Stimulated activated CD4-positive, alpha-beta T cell treated with anti-CD3 and anti-CD28 coated beads, Interleukin-15, amount 100 ng/mL, for 1 hour (primary cell): ENCODE data around the gene AOC1.

Source experiments
- DNase-seq, 2 donors: peaks; one replicate each; pipeline ENCODE4 v3.0.0-alpha.2; 2020; ENCODE audit warnings: low read depth in 1 of 2, low spot score in 1 of 2

Gene AOC1

DNA sequence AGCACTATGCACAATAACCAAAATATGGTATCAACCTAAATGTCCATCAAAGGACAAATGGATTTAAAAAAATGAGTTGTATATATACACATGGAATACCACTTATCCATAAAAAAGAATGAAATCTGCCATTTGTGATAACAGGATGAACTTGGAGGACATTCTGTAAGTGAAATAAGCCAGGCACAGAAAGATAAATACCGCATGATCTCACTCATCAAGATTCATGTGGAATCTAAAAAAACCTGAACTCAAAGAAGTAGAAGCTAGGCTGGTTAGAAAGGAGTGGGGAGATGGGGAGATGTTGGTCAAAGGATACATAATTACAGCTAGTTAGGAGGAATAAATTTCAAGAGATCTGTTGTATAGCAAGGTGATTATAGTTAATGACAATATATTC is 17.3 kb upstream of the AOC1 start:
- DNase-seq: no peak

DNA sequence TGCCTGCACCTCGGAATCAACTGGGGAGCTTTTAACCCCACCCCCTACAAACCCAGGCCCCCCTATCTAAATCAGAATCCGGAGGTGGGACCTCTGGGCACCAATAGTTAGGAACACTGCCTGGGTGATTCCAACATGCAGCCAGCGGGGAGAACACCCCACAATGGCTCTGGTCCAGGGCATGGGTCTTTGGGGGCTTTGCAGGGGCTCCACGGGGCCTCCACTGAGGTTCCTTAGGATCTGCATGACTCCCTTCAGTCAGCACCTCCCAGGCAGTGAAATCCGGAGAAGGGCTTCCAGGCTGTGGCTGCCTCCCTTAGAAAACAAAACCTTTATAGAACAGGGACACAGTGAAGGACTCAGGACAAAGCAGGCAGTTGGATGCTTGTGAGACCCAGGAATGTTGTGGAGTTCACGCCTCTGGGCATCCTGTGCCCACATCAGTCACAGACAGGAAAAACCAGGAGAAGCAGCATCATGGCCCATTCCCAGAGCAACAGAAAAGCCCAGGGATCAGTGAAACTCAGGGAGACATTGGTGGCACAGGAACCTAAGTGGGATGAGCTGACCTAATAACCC is 16.5 kb upstream of the AOC1 start:
- no peak for DNase-seq

DNA sequence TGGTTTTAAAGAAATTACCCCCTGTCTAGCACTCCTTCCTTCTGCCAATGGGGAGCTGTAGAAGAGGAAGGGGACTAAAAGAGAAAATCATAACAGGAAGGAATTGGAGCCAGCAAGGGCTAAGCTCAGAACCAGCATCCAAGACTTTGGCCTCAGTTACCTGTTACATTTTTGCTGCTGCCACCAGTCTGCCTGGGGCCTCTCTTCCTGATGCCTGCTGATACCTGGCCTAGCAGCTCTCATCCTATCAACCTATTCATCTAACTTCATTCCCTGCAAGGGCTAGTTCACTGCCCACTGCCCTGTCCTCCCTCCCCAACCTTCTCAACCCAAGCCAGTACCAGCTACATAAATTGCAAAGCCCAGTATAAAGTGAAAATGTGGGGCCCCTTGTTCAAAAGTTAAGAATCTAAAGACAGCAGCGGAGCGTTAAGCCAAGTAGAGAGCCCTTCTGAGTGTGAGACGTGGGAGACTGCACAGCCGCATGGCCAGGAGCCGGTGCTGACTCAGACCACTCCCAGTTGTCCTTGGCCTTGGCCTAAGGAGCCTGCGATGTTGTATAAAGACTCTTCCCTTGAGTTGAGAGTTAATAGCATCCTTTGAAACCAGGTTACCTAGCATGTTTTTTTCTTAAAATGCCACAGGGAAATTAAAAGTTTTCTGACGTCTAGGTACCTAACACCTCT is 13.2 kb upstream of the AOC1 start:
- no peak for DNase-seq

DNA sequence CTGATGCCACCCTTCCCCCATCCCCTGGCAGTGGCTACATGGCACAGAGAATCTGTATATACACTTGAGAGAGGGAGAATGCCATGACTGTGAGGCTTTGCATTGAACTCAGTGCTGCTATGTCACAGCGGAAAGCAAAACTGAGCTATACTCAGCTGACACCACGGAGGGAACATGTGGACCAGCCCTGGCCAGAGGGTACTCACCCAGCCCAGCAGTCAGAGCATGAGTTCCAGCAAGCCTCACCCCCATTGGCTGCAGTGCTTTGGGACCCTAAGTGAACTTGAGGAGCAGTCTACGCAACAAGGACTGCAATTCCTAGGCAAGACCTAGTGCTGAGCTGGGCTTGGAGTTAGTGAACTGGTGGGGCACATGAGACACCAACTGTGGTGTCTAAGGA is 10.3 kb upstream of the AOC1 start:
- no peak for DNase-seq

DNA sequence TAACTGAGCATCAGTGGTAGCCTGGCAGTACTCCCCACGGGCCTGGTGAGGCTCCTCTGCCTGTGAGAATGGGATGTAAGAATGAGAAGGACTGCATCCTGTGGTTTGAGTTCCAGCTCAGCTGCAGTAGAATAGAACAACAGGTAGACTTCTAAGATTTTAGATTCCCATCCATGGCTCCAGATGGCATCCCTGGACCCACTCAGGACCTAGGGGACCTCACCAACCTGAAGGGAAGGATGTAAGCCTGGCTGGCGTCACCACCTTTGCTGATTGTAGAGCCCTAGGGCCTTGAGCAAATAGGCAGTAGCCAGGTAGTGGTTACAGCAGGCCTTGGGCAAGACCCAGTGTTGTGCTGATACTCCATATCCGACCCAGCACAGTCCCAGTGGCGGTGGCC is 9.6 kb upstream of the AOC1 start:
- no peak for DNase-seq

DNA sequence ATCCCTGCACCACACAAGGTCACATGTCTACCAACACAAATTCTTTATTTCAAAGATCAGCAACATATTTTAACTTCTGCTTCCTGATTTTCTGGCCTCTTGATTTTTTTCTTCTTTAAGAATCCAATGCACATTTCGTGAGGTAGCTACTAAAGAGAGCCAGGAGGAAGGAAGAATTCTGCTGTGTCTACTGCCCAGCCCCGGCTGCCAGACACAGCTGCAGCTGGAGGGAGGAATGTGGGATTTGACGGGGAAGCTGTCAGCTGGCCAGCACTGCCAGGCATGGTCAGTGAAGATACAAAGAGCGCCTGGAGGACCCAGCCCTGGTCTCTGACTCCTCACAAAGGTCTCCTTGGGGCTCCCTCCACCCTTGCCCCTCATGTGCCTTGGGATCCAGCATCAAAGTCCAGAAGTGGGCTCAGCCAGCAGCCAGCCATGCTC is 6.9 kb upstream of the AOC1 start:
- no peak for DNase-seq

DNA sequence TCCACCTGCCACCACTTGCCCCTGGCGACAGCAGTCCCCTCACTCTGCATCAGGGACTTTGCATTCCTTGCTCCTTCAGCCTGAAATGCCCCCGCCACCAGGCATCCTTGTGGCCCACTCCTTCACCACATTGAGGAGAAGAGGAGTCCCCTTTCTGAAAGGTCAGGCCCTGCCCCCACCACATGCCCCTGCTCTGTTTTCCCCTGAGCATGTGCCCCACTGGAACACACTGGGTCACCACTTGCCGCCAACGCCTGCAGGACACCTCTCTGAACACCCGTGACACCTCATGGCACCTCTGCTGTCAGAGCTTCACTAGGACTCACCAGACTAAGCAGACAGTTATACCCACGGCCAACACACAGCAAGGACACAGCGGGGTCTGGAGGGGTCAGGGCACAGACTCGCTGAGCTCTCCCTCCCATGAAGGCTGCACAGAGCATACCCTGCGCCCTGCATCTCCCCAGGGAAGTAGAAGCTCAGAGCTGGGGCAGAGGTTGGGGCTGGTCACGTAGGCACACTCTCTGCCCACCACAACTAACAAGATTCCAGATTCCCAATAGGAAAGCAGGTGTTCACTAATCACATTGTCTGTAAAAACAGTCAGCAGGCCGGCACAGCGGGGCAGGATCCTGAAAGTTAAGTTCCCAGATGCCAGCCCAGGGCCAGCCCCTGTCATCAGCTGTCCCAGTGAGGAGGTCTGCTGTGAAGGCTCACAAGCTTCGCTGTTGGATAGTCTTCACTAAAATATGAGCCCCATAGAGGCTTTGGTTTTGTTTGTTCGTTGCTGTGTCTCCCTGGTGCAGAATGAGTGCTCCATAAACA is 5.8 kb upstream of the AOC1 start:
- DNase-seq: no peak

DNA sequence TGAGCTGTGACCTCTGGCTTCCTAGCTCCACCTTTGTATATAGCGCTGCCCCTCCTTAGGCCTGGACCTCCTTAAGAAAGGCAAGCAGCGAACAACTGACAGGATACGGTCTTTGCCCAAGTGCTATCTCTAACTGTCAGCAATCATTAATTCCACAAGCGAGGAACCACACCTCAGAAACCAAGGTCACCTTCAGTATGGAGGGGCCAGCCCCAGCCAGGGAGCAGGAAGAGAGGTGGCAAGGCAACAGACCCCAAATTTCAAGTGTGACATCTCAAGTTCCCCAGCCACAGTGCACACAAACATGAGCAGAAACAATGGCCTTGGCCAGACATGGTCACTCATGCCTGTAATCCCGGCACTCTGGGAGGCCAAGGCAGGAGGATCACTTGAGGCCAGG is 4.8 kb upstream of the AOC1 start:
- no peak for DNase-seq

DNA sequence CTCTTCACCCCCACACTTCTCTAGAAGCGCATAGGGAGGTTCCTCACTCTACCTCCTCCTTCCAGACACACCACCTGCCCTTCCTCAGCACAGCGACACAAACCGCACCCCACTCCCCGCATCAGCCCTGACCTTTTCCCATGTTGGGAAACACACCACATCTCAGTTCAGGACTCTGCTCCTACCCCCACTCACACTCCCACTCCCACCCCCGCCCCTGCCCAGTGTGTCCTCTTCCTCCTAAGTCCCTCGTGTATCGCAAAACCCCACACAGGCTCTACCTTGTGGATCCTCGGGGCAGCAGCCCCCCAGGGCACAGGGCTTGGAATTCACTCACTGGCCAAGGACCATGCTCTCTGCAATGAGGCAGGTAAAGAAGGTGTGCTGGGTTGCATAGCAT is 4.2 kb upstream of the AOC1 start:
- no peak for DNase-seq

DNA sequence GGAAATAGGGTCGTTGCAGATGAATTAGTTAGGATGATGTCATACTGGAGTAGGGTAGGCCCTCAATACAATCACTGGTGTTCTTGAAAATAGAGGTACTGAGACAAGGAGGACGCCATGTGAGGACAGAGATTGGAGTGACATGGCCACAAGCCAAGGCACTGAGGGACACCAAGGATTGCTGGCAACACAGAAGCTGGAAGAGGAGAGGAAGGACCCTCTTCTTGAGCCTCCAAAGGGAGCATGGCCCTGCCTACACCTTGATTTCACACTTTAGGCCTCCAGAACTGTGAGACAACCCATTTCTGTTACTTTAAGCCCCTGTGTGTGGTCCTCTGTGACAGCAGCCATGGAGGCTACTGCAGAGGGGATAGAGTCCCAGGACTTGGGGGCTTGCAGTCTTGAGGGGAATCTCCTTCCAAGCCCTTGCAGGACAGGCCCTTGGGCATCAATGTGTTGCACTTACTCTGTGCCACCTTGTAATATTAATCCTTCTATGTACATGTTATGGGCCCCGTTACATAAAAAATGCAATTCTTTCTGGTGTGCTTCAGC is 3.7 kb upstream of the AOC1 start:
- DNase-seq: no peak

DNA sequence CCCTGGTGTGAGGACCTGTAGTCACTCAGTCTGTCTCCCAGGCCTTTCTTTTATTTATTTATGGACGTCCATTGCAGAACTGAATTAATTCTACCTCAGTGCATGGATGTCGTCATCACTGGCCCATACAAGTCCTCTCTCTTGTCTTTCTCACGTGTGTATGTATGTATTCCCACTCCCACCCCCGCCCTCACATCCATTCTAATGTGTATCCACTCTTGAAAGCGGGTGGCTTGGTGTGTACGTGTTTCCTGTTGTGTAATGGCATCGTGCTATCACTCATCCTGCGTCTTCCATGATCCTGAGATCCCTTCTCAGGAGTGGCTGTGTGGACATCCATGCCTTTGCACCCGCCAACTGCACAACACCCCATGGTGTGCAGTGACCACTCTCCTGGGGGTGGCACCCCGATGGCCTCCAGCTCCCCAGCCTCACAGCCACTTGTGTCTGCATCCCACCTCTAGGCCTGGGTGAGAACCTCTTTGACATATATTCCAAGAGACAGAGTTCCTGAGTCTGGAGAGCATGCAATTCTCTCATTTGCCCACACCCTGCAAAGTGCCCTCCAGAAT is 3.0 kb upstream of the AOC1 start:
- no peak for DNase-seq

DNA sequence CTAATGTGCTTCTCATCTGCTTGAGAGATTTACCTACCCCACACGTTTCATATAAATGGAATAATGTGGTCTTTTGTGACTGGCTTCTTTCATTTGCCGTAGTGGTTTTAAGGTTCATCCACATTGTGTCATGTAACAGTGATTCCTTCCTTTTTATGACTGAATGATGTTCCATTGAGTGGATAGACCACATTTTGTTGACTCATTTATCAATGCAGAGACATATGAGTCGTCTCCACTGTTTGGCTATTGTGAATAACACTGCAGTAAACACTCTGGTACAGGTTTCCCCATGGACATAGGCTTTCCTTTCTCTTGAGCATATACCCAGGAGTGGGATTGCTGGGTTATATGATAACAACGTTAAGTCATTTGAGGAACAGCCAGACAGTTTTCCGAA is 2.0 kb upstream of the AOC1 start:
- no peak for DNase-seq

DNA sequence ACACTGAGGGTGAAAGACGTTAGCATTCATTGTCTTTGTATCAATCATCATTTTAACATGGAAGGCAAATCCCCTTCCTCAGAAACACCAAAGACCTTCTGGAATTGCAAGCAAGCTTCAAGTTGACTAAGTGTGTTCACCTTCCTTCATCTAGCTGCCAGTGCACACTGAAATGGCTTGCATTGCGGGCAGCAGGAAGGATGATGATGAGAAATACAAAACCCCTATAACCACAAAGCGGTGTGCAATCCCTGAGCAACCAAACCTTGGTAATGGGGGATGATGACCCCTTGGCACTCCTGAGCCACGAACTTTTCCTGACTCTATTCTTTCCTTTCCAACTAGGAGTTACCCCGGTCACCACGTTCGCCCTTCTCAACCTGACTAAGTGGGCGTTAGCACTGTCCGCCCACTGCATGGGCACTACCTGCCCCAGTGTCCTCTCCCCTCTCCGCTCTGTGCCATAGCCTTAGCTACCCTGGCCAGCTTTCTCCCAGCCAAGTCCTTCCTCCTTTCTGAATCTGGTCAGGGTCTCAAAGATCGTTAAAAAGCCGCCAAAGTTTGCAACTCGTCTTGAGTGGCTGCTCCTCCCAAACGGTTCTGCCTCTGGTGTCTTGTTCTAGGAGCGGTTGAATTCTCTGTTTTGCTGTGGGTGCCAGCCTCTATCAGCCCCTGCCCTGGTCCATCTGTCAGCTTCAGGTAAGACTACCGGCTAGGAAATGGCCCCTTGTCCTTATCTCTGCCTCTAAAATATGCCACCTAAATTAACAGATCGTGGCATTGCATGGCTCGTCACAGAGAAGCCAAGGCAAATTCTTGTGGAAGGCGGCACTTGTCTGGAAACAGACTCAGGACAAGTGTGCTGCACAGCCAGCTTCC is 586 bp upstream of the AOC1 start:
- no peak for DNase-seq

DNA sequence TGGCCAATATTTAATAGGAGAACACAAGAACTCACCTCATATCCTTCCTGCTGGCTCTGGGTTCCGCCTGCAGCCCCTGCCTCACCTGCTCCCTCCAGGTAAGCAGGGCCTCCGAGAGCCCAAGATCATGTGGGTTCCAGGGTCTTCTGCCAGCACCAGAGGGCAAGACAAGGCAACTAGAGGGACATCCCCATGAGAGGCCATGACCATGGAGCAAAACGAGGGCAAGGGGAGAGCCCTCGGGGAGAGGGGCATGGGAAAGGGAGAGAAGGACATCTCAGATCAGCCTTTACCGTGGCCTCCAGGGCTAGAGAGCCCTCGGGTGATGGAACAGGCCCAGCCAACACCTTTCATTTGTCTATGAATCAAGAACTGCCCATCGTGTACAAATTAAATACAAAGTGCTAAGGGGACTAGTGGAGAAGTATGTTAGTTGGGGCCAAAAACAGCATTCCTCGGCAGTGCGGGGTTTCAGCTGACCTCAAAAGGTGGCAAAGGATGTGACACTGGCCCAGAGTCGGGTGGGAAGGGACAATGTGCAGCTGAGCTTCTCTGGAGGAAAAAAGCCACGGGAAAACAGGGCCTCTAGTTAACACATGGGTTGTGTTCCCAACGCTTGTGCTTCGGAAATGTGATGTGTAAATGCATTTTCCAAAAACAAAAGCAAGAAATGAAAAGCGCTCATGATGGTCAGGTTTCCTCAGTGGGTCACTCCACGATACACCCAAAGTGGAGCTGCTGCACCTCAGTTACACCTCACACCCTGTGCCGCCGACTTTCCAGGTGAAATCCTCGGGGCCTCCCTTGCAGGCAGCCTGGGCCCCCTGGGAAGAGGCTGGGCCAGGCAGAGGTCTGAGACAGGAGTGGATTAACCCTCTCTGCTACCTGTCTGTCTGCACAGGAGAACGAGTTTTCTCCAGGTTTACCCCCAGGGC is 2.0 kb downstream of the AOC1 start:
- no peak for DNase-seq

DNA sequence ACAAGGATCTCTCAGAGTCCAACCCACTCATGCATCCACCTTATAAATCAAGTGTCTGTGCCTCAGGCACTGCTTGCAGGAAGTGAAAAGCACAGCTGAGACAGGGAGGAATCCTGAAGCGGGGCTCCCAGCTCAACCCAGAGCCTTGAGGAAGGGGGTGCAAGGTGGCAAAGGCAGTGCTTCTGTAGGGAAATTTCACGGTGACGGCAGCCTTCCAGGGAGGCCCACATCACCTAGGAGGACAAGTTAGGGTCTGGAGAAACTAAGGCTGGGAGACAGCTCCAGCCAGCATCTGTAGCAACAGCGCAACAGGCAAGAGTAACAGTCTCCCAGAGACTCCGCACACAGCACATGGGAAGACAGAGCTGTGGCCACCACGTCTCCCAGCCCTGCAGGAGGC is 2.7 kb downstream of the AOC1 start:
- no peak for DNase-seq

DNA sequence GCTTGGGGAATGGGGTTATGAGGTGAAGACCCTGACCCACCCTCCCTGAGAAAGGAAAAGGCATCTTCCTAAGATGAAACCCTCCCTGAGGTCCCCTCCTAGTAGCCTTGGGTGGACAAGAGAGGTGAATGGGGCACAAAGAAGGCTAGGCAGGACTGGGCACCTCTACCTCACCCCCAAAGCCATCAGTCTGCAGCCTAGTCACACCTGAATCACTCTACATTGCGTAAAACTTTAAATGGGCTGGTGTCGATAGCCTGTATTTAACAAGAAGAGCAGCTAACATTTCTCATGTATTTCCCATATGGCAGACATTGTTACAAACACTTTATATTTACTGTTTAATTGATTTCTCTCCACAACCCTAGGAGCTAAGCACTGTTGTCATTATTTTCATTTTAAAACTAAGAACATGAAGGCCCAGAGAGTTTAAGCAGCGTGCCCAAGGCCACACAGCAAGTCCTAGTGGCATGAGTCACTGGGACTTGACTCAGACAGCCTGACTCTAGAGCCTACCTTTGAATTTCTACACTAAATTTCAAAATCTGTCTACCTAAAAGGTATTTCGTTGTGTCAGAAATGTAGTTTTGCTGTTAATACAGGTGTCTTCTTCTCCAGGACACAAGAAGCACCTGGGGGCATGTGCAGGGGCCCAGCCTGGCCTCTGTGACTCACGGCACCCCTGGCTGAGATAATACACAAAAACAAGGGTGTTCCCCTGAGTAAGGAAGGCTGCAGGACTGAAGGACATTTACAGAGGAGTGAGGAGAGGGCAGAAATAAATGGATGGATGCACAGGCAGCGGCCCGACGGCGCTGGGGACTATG is 3.4 kb downstream of the AOC1 start:
- no peak for DNase-seq

DNA sequence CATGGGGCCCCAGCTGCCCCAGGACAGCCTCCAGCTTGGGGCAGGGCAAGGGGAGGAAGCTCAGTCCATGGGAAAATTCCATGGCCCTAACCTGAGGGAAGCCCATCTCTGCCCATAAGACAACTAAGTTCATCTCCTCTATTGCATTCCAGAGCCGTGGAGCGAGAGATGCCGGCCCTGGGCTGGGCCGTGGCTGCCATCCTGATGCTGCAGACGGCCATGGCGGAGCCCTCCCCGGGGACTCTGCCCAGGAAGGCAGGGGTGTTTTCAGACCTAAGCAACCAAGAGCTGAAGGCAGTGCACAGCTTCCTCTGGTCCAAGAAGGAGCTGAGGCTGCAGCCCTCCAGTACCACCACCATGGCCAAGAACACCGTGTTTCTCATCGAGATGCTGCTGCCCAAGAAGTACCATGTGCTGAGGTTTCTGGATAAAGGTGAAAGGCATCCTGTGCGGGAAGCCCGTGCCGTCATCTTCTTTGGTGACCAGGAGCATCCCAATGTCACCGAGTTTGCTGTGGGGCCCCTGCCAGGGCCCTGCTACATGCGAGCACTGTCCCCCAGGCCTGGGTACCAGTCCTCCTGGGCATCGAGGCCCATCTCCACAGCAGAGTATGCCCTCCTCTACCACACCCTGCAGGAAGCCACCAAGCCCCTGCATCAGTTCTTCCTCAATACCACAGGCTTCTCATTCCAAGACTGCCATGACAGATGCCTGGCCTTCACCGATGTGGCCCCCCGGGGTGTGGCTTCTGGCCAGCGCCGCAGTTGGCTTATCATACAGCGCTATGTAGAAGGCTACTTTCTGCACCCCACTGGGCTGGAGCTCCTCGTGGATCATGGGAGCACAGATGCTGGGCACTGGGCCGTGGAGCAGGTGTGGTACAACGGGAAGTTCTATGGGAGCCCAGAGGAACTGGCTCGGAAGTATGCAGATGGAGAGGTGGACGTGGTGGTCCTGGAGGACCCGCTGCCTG is 4.3 kb downstream of the AOC1 start:
- DNase-seq: no peak
